Neural cell (in vitro differentiated cells): ENCODE results near the gene MAGED1. TPM values are rescaled to one million over a fixed set of nuclear protein-coding genes. Genes with fewer than 3 reads are reported as not detected.

ENCODE experiments used
- H2AFZ ChIP-seq: fragments of 200-600, 300-800 bp; sonication (generic), shearing (Covaris generic); 2 replicates; pipeline ENCODE4 v1.6.0; 2014; ENCODE audit warnings: low read depth, mild to moderate bottlenecking, antibody characterized with exemption, low read length, moderate library complexity
- H3F3A ChIP-seq: fragments of 200-600 bp; shearing (Covaris generic); 2 replicates; pipeline ENCODE4 v1.6.1; 2016; ENCODE audit warnings: mild to moderate bottlenecking, moderate library complexity, mixed read lengths, antibody characterized with exemption, low read length; ENCODE audit not compliant: insufficient read depth, poor library complexity, severe bottlenecking
- H3K27ac ChIP-seq: fragments of 200-600, 300-800 bp; sonication (generic), shearing (Covaris generic); 2 replicates; pipeline ENCODE4 v1.5.1; 2014; ENCODE audit warnings: mild to moderate bottlenecking, low read length, moderate library complexity
- H3K27me3 ChIP-seq: fragments of 300-800, 200-600 bp; sonication (generic), shearing (Covaris generic); 2 replicates; pipeline ENCODE4 v1.6.0; 2014; ENCODE audit warnings: mild to moderate bottlenecking, low read depth, low read length, moderate library complexity; ENCODE audit not compliant: insufficient read depth
- H3K36me3 ChIP-seq: fragments of 300-800, 200-600 bp; sonication (generic), shearing (Covaris generic); 2 replicates; pipeline ENCODE4 v1.5.1; 2014; ENCODE audit warnings: mild to moderate bottlenecking, antibody characterized with exemption, low read length, moderate library complexity; ENCODE audit not compliant: insufficient read depth
- H3K4me2 ChIP-seq: fragments of 300-800, 200-600 bp; sonication (generic), shearing (Covaris generic); 2 replicates; pipeline ENCODE4 v1.6.0; 2014; ENCODE audit warnings: mild to moderate bottlenecking, low read length
- H3K4me3 ChIP-seq: fragments of 300-800, 200-600 bp; sonication (generic), shearing (Covaris generic); 2 replicates; pipeline ENCODE4 v1.5.1; 2014; ENCODE audit warnings: mild to moderate bottlenecking, low read length, moderate library complexity
- H3K79me2 ChIP-seq: fragments of 200-600 bp; shearing (Covaris generic); replicated peaks from 2 replicates; pipeline ENCODE4 v1.6.0; 2014; ENCODE audit warnings: mild to moderate bottlenecking, low read length, moderate library complexity; ENCODE audit not compliant: insufficient read depth
- H3K9ac ChIP-seq: fragments of 300-800, 200-600 bp; sonication (generic), shearing (Covaris generic); 2 replicates; pipeline ENCODE4 v1.6.1; 2016; ENCODE audit warnings: mild to moderate bottlenecking, low read length, mixed read lengths
- H3K9me2 ChIP-seq: fragments of 200-600 bp; shearing (Covaris generic); 2 replicates; pipeline ENCODE4 v1.6.1; 2016; ENCODE audit warnings: mild to moderate bottlenecking, low read length, mixed read lengths; ENCODE audit not compliant: insufficient read depth
- H3K9me3 ChIP-seq: fragments of 200-600, 300-800 bp; sonication (generic), shearing (Covaris generic); 2 replicates; pipeline ENCODE4 v1.6.1; 2016; ENCODE audit warnings: mild to moderate bottlenecking, mixed run types, low read length, moderate library complexity, mixed read lengths
- H4K20me1 ChIP-seq: fragments of 200-600 bp; shearing (Covaris generic); 2 replicates; pipeline ENCODE4 v1.6.1; 2016; ENCODE audit warnings: mild to moderate bottlenecking, mixed run types; ENCODE audit not compliant: insufficient read depth
- EP300 ChIP-seq: fragments of 450-650 bp; conservative IDR thresholded peaks from 2 replicates; pipeline ENCODE4 v1.6.1; 2014; ENCODE audit warnings: antibody characterized with exemption, mild to moderate bottlenecking, moderate library complexity; ENCODE audit not compliant: poor library complexity, severe bottlenecking
- EZH2 ChIP-seq: fragments of 200-600, 300-800 bp; shearing (Covaris generic), sonication (generic); IDR thresholded peaks from 2 replicates; pipeline ENCODE4 v1.6.1; 2014; ENCODE audit warnings: antibody characterized with exemption, low read length, borderline replicate concordance, mild to moderate bottlenecking; ENCODE audit not compliant: insufficient read depth, poor library complexity, severe bottlenecking
- MXI1 ChIP-seq: fragments of 450-650 bp; conservative IDR thresholded peaks from 2 replicates; pipeline ENCODE4 v1.6.1; 2014; ENCODE audit warnings: antibody characterized with exemption, mild to moderate bottlenecking; ENCODE audit not compliant: poor library complexity, severe bottlenecking
- POLR2AphosphoS5 ChIP-seq: IDR thresholded peaks from 2 replicates; pipeline ENCODE4 v1.6.1; 2012
- RAD21 ChIP-seq: fragments of 450-650 bp; conservative IDR thresholded peaks from 2 replicates; pipeline ENCODE4 v1.6.1; 2014; ENCODE audit warnings: antibody characterized with exemption, mild to moderate bottlenecking, moderate library complexity
- SMC3 ChIP-seq: fragments of 450-650 bp; conservative IDR thresholded peaks from 2 replicates; pipeline ENCODE4 v1.6.1; 2014; ENCODE audit warnings: antibody characterized with exemption, mild to moderate bottlenecking, moderate library complexity; ENCODE audit not compliant: poor library complexity
- TAF1 ChIP-seq: IDR thresholded peaks from 2 replicates; pipeline ENCODE4 v1.6.1; 2012; ENCODE audit warnings: low read depth
- polyA plus RNA-seq: library from polyadenylated mRNA; depleted of rRNA; stranded (reverse); fragments of >200 nt; gene quantifications from 2 replicates; pipeline ENCODE4 v1.2.3, GENCODE V29; 2014
- TF ChIP-seq, protein P1 (sequence below): fragments of 450-650 bp; IDR thresholded peaks from 2 replicates; pipeline ENCODE4 v1.5.1; 2014; ENCODE audit warnings: antibody characterized with exemption, mild to moderate bottlenecking, moderate library complexity; ENCODE audit not compliant: poor library complexity, severe bottlenecking
- TF ChIP-seq, protein P2 (sequence below): IDR thresholded peaks from 2 replicates; pipeline ENCODE4 v1.6.1; 2012; ENCODE audit warnings: borderline replicate concordance

Gene MAGED1
- polyA plus RNA-seq, 1 donor from 2014 or later: 378 TPM

DNA sequence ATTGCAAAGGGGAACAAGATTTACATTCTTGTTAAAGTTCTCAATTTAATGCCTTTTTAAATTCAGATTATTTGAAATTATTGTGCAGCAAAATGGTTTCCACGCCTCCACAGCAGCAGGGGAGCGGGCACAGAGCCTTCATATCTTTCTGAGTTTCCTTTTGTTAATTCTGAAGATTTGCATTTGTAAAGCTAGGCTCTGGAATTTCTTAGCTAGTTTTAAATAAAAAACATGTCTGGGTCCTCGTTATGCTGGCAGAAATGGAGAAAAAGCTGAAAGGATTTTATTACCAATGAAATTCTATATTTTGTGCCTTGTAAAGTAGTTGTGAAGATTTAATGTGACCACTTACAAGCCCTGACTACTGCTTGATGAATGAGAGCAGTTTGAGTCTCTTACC, 40.8 kb upstream of the MAGED1 start:
- Histone ChIP-seq H3K9me3 (no peaks in the 10 kb centered on the region), H3K79me2 (no peaks in the 10 kb centered on the region), H3K4me2 (no peak overlapping the region), H3K9me2 (no peaks in the 10 kb centered on the region), H3K36me3 (no peaks in the 10 kb centered on the region), H3K4me3 (no peak overlapping the region), H3K9ac (no peak overlapping the region), H4K20me1 (no peaks in the 10 kb centered on the region), H3K27ac (no peak overlapping the region), H3K27me3 (no peaks in the 10 kb centered on the region), H2AFZ (no peak overlapping the region), H3F3A (no peaks in the 10 kb centered on the region)
- TF ChIP-seq POLR2AphosphoS5: no peak
- no peak for TF ChIP-seq MXI1
- no peak for TF ChIP-seq SMC3
- no peak for TF ChIP-seq TAF1
- TF ChIP-seq, protein P1, sequence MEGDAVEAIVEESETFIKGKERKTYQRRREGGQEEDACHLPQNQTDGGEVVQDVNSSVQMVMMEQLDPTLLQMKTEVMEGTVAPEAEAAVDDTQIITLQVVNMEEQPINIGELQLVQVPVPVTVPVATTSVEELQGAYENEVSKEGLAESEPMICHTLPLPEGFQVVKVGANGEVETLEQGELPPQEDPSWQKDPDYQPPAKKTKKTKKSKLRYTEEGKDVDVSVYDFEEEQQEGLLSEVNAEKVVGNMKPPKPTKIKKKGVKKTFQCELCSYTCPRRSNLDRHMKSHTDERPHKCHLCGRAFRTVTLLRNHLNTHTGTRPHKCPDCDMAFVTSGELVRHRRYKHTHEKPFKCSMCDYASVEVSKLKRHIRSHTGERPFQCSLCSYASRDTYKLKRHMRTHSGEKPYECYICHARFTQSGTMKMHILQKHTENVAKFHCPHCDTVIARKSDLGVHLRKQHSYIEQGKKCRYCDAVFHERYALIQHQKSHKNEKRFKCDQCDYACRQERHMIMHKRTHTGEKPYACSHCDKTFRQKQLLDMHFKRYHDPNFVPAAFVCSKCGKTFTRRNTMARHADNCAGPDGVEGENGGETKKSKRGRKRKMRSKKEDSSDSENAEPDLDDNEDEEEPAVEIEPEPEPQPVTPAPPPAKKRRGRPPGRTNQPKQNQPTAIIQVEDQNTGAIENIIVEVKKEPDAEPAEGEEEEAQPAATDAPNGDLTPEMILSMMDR: no peak
- TF ChIP-seq EZH2: no peak
- no peak for TF ChIP-seq EP300
- TF ChIP-seq, protein P2, sequence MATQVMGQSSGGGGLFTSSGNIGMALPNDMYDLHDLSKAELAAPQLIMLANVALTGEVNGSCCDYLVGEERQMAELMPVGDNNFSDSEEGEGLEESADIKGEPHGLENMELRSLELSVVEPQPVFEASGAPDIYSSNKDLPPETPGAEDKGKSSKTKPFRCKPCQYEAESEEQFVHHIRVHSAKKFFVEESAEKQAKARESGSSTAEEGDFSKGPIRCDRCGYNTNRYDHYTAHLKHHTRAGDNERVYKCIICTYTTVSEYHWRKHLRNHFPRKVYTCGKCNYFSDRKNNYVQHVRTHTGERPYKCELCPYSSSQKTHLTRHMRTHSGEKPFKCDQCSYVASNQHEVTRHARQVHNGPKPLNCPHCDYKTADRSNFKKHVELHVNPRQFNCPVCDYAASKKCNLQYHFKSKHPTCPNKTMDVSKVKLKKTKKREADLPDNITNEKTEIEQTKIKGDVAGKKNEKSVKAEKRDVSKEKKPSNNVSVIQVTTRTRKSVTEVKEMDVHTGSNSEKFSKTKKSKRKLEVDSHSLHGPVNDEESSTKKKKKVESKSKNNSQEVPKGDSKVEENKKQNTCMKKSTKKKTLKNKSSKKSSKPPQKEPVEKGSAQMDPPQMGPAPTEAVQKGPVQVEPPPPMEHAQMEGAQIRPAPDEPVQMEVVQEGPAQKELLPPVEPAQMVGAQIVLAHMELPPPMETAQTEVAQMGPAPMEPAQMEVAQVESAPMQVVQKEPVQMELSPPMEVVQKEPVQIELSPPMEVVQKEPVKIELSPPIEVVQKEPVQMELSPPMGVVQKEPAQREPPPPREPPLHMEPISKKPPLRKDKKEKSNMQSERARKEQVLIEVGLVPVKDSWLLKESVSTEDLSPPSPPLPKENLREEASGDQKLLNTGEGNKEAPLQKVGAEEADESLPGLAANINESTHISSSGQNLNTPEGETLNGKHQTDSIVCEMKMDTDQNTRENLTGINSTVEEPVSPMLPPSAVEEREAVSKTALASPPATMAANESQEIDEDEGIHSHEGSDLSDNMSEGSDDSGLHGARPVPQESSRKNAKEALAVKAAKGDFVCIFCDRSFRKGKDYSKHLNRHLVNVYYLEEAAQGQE: no peak
- TF ChIP-seq RAD21: no peak

DNA sequence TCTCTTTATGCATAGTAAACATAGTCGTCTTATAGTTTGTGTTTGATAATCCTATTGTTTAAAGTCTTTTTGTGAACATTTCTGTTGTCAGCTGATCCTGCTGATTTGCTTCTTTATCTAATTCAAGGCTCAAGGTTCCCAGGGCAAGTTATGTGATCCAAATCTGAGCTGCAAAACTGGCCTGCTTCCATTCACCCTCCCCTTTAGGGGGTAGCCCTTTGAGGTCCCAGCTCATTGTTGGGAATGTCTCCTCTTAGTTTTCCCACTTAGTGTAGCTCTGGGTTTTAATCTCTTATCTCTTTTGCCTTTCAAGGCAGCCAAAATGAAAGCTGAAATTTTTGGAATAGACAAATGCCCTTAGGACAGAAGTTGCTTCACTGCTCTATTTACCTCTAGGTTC, 40.2 kb upstream of the MAGED1 start:
- Histone ChIP-seq H3K9ac (no peak overlapping the region), H2AFZ (no peak overlapping the region), H3K9me2 (no peaks in the 10 kb centered on the region), H3K79me2 (no peaks in the 10 kb centered on the region), H3K4me3 (no peak overlapping the region), H3K27ac (no peak overlapping the region), H3K9me3 (no peaks in the 10 kb centered on the region), H4K20me1 (no peaks in the 10 kb centered on the region), H3K36me3 (no peaks in the 10 kb centered on the region), H3K4me2 (no peak overlapping the region), H3K27me3 (no peaks in the 10 kb centered on the region), H3F3A (no peaks in the 10 kb centered on the region)
- TF ChIP-seq SMC3 (no peak), MXI1 (no peak), TAF1 (no peak), EZH2 (no peak), POLR2AphosphoS5 (no peak), RAD21 (no peak), EP300 (no peak)
- TF ChIP-seq, protein P2: no peak
- TF ChIP-seq, protein P1: no peak
